ENCODE data around the gene TMEM182. TPM values are rescaled to one million over a fixed set of nuclear protein-coding genes. Genes with fewer than 3 reads are reported as not detected.
A peak's percentile ranks its signal among the peaks of the same experiment; 100 is the strongest.

The TMEM182 gene
- total RNA-seq, 1 experiment from 2014 or later = 4.3 TPM

DNA sequence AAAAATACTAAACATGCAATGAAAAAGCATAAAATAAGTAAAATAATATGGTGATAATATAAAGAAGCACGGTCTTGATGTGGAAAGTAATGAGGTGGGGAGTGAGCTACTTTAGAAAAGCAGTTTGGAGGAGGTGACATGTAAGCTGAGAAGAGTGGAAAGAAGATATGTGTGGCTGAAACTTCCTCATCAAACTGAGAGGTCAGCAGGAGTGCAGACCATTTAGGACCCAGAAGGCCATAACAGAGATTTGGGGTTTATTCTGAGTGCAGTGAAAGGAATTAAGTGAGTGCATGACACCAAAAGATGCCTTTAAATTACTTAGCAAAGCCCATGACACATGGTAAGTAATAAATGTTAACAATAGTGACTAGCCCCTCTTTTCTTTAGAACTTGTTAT is 24.4 kb upstream of the TMEM182 start (continued):
- no peak for TF ChIP-seq TP53 (CRISPR knock-in tag; IDR thresholded peaks at IDR 0.05)
- no peak for TF ChIP-seq PRDM15 (CRISPR knock-in tag; IDR thresholded peaks at IDR 0.05)
- no peak for TF ChIP-seq HMGA2 (CRISPR knock-in tag; IDR thresholded peaks at IDR 0.05)
- no peak for TF ChIP-seq PREB (CRISPR knock-in tag; IDR thresholded peaks at IDR 0.05; ENCODE audit: borderline replicate concordance)
- no peak for TF ChIP-seq EMX1 (CRISPR knock-in tag; IDR thresholded peaks at IDR 0.05)
- TF ChIP-seq, protein P1, sequence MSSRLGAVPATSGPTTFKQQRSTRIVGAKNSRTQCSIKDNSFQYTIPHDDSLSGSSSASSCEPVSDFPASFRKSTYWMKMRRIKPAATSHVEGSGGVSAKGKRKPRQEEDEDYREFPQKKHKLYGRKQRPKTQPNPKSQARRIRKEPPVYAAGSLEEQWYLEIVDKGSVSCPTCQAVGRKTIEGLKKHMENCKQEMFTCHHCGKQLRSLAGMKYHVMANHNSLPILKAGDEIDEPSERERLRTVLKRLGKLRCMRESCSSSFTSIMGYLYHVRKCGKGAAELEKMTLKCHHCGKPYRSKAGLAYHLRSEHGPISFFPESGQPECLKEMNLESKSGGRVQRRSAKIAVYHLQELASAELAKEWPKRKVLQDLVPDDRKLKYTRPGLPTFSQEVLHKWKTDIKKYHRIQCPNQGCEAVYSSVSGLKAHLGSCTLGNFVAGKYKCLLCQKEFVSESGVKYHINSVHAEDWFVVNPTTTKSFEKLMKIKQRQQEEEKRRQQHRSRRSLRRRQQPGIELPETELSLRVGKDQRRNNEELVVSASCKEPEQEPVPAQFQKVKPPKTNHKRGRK (CRISPR knock-in tag; IDR thresholded peaks at IDR 0.05; ENCODE audit: borderline replicate concordance) = no peak
- no peak for TF ChIP-seq NR1H2 (CRISPR knock-in tag; IDR thresholded peaks at IDR 0.05)
- TF ChIP-seq ZNF219 (CRISPR knock-in tag; IDR thresholded peaks at IDR 0.05; ENCODE audit: borderline replicate concordance) = no peak
- no peak for TF ChIP-seq ZNF232 (CRISPR knock-in tag; IDR thresholded peaks at IDR 0.05)
- no peak for TF ChIP-seq ERG (CRISPR knock-in tag; IDR thresholded peaks at IDR 0.05)
- no peak for TF ChIP-seq ZNF671 (CRISPR knock-in tag; IDR thresholded peaks at IDR 0.05)

DNA sequence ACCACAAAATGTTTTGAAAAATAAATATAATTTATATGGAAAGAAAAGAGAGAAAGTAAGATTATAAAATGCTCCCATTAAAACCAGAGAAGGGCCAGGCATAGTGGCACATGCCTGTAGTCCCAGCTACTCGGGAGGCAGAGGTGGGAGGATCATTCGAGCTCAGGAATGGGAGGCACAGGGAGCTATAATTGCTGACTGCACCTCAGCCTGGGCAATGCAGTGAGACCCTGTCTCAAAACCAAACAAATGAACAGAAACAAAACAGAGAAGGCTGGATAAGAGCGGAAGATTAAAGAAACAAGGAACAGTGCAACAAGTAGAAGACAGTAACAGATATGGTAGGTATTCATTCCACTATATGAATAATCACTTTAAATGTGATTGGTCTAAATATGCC is 18.6 kb upstream of the TMEM182 start:
- Mint-ChIP-seq H3K27me3 (ENCODE audit: low read depth) (no peaks in the 10 kb centered on the region), H3K4me3 (no peak overlapping the region), H3K4me1 (no peaks in the 10 kb centered on the region), H3K36me3 (no peaks in the 10 kb centered on the region), H3K27ac (no peak overlapping the region), H3K9me3 (no peaks in the 10 kb centered on the region)
- DNase-seq (ENCODE audit: low spot score) (no peak), ATAC-seq (no peak)
- POLR2A ChIA-PET = no interaction called here
- TF ChIP-seq CBFB (CRISPR knock-in tag; IDR thresholded peaks at IDR 0.05; ENCODE audit: low read depth) = no peak
- TF ChIP-seq ZMAT4 (CRISPR knock-in tag; IDR thresholded peaks at IDR 0.05) = no peak
- TF ChIP-seq ZNF121 (CRISPR knock-in tag; IDR thresholded peaks at IDR 0.05) = peak; percentile 80
- TF ChIP-seq SMAD3 (CRISPR knock-in tag; IDR thresholded peaks at IDR 0.05; ENCODE audit: borderline replicate concordance) = no peak
- CTCF ChIA-PET = interaction anchor here (2.5 kb wide), 1 partner anchor 10 kb away, joined by 10 read pairs; no protein-coding TSS in a partner anchor

- Mint-ChIP-seq H3K27me3 (ENCODE audit: low read depth) (no peaks in the 10 kb centered on the region), H3K9me3 (no peaks in the 10 kb centered on the region; the same call in 1 of the 2 replicates), H3K4me3 (no peak overlapping the region), H3K27ac (no peak overlapping the region), H3K36me3 (no peaks in the 10 kb centered on the region), H3K4me1 (no peaks in the 10 kb centered on the region)
- no peak for ATAC-seq
- POLR2A ChIA-PET = no interaction called here
- CTCF ChIA-PET = no interaction called here
- TF ChIP-seq TP53 (CRISPR knock-in tag; IDR thresholded peaks at IDR 0.05) = no peak
- DNase-seq (ENCODE audit: low spot score) = no peak
Observed at GRCh38 chr2:102748107-102748506, 13.7 kb upstream of the TMEM182 start.
